ENCODE data around the gene CFAP210. TPM values are rescaled to one million over a fixed set of nuclear protein-coding genes. Genes with fewer than 3 reads are reported as not detected.

CFAP210 gene
- total and polyA plus RNA-seq, 9 of the 15 experiments (the other 6 are each of a cell fraction or from before 2014, with no cell fraction given) = 0.75 to 3.6 (median 1.3) TPM

DNA sequence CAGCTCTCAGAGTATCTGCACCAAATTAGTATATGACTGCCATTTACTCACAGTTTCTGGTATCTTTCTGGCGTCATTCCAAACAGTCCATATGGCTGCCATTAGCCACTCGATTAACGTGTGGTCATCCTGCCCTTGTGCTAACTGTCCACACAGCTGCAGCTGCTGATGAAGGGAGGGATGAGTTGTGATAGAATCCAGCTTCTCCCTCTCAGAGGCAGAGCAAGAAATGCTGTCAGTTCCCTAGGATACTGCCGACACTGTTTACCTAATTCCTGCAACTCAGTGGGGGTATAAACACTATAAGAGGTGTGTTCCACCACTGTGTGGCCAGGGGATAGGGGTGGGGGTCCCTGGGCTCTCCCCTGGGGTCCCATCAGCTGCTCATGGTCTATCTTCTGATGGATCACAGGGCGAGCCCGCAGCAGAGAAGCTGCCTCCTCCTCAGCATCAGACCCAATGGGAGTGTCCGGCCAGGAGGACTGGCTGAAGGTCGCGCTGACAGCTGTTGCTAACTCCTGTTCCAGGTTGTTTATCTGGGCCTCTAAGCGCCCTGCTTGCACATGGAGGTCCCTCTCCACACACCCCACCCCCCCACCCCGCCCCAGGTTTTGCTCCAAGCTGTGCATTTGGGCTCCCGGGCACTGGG, 22.2 kb upstream of the CFAP210 start (continued):
- TF ChIP-seq ID3 (CRISPR knock-in tag; IDR thresholded peaks at IDR 0.05) (no peak), ID3 (tag; IDR thresholded peaks at IDR 0.05) (peak; percentile 27; the same call in 1 of the 2 replicates), ZEB2 (IDR thresholded peaks at IDR 0.05) (0 out of 2 replicates have a peak, but pooled peaks have one; percentile 21), RCOR1 (IDR thresholded peaks at IDR 0.05; ENCODE audit: borderline replicate concordance in 1 of 2, low read depth in 2 of 2, low read length in 2 of 2) (peak in 1 of 2 experiments; percentile 79; a peak in 1 of 4 replicates), TEAD4 (IDR thresholded peaks at IDR 0.05; ENCODE audit: low read length) (peak; percentile 84), TEAD4 (CRISPR knock-in tag; IDR thresholded peaks at IDR 0.05; ENCODE audit: borderline replicate concordance) (no peak), KAT7 (CRISPR knock-in tag; IDR thresholded peaks at IDR 0.05; ENCODE audit: borderline replicate concordance) (no peak), KDM1A (IDR thresholded peaks at IDR 0.05) (peak; percentile 23 to 67; a peak in 2 of 4 replicates), GATA2 (CRISPR knock-in tag; IDR thresholded peaks at IDR 0.05) (0 out of 2 replicates have a peak, but pooled peaks have one; percentile 31), NFIC (IDR thresholded peaks at IDR 0.05) (peak; percentile 97), HMGN3 (IDR thresholded peaks at IDR 0.05; ENCODE audit: borderline replicate concordance, extremely low read depth, insufficient read length, low read depth, low read length) (no peak), STAT5B (CRISPR knock-in tag; IDR thresholded peaks at IDR 0.05) (no peak), MECOM (CRISPR knock-in tag; IDR thresholded peaks at IDR 0.05) (peak; percentile 85; the same call in 1 of the 2 replicates), ARNT (IDR thresholded peaks at IDR 0.05) (0 out of 4 replicates have a peak, but pooled peaks of 1 of the 2 experiments have one; percentile 36), DACH1 (IDR thresholded peaks at IDR 0.05; ENCODE audit: partially characterized antibody) (peak; percentile 81)
- TF ChIP-seq, protein P1, sequence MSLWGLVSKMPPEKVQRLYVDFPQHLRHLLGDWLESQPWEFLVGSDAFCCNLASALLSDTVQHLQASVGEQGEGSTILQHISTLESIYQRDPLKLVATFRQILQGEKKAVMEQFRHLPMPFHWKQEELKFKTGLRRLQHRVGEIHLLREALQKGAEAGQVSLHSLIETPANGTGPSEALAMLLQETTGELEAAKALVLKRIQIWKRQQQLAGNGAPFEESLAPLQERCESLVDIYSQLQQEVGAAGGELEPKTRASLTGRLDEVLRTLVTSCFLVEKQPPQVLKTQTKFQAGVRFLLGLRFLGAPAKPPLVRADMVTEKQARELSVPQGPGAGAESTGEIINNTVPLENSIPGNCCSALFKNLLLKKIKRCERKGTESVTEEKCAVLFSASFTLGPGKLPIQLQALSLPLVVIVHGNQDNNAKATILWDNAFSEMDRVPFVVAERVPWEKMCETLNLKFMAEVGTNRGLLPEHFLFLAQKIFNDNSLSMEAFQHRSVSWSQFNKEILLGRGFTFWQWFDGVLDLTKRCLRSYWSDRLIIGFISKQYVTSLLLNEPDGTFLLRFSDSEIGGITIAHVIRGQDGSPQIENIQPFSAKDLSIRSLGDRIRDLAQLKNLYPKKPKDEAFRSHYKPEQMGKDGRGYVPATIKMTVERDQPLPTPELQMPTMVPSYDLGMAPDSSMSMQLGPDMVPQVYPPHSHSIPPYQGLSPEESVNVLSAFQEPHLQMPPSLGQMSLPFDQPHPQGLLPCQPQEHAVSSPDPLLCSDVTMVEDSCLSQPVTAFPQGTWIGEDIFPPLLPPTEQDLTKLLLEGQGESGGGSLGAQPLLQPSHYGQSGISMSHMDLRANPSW (CRISPR knock-in tag; IDR thresholded peaks at IDR 0.05) = no peak
- TF ChIP-seq, protein P2, sequence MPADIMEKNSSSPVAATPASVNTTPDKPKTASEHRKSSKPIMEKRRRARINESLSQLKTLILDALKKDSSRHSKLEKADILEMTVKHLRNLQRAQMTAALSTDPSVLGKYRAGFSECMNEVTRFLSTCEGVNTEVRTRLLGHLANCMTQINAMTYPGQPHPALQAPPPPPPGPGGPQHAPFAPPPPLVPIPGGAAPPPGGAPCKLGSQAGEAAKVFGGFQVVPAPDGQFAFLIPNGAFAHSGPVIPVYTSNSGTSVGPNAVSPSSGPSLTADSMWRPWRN (IDR thresholded peaks at IDR 0.05; ENCODE audit: low read depth) = no peak
- TF ChIP-seq, protein P3, sequence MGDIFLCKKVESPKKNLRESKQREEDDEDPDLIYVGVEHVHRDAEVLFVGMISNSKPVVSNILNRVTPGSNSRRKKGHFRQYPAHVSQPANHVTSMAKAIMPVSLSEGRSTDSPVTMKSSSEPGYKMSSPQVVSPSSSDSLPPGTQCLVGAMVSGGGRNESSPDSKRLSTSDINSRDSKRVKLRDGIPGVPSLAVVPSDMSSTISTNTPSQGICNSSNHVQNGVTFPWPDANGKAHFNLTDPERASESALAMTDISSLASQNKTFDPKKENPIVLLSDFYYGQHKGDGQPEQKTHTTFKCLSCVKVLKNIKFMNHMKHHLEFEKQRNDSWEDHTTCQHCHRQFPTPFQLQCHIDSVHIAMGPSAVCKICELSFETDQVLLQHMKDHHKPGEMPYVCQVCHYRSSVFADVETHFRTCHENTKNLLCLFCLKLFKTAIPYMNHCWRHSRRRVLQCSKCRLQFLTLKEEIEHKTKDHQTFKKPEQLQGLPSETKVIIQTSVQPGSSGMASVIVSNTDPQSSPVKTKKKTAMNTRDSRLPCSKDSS (IDR thresholded peaks at IDR 0.05; ENCODE audit: low read depth, partially characterized antibody) = no peak
- TF ChIP-seq, protein P4, sequence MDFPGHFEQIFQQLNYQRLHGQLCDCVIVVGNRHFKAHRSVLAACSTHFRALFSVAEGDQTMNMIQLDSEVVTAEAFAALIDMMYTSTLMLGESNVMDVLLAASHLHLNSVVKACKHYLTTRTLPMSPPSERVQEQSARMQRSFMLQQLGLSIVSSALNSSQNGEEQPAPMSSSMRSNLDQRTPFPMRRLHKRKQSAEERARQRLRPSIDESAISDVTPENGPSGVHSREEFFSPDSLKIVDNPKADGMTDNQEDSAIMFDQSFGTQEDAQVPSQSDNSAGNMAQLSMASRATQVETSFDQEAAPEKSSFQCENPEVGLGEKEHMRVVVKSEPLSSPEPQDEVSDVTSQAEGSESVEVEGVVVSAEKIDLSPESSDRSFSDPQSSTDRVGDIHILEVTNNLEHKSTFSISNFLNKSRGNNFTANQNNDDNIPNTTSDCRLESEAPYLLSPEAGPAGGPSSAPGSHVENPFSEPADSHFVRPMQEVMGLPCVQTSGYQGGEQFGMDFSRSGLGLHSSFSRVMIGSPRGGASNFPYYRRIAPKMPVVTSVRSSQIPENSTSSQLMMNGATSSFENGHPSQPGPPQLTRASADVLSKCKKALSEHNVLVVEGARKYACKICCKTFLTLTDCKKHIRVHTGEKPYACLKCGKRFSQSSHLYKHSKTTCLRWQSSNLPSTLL (IDR thresholded peaks at IDR 0.05) = no peak
